Rectal smooth muscle tissue (tissue), 1 donor: ENCODE measurements around the gene MICOS13.

Experiments used
- H3K27ac ChIP-seq: one replicate; pipeline ENCODE4 v1.7.0; 2013; ENCODE audit warnings: low read depth, low read length, inconsistent platforms
- H3K27me3 ChIP-seq: one replicate; pipeline ENCODE4 v1.7.0; 2013; ENCODE audit warnings: low read length; ENCODE audit not compliant: control insufficient read depth, insufficient read depth
- H3K36me3 ChIP-seq: one replicate; pipeline ENCODE4 v1.7.0; 2013; ENCODE audit warnings: low read length; ENCODE audit not compliant: control insufficient read depth, insufficient read depth
- H3K4me1 ChIP-seq: one replicate; pipeline ENCODE4 v1.7.0; 2013; ENCODE audit warnings: low read length; ENCODE audit not compliant: control insufficient read depth, insufficient read depth
- H3K4me3 ChIP-seq: one replicate; pipeline ENCODE4 v1.7.0; 2013; ENCODE audit warnings: low read length
- H3K9ac ChIP-seq: one replicate; pipeline ENCODE4 v1.7.0; 2013; ENCODE audit warnings: low read length

Gene MICOS13

GRCh38 chr19:5678071-5678718 is 2.1 kb downstream of the MICOS13 start:
- Histone ChIP-seq H3K36me3 (no peaks in the 10 kb centered on the region), H3K27me3 (no peaks in the 10 kb centered on the region), H3K4me1 (peaks cover 8% of the 10 kb centered on the region), H3K27ac (no peak overlapping the region), H3K4me3 (no peak overlapping the region), H3K9ac (no peak overlapping the region)

GRCh38 chr19:5677580-5677979 is 2.7 kb downstream of the MICOS13 start:
- no peaks in the 10 kb centered on the region for H3K27me3 ChIP-seq
- H3K9ac ChIP-seq: no peak overlapping the region
- no peaks in the 10 kb centered on the region for H3K36me3 ChIP-seq
- H3K4me1 ChIP-seq: peaks cover 8% of the 10 kb centered on the region
- no peak overlapping the region for H3K27ac ChIP-seq
- H3K4me3 ChIP-seq: no peak overlapping the region

- Histone ChIP-seq H3K27ac (no peak overlapping the region), H3K4me1 (peaks cover 8% of the 10 kb centered on the region), H3K9ac (no peak overlapping the region), H3K27me3 (no peaks in the 10 kb centered on the region), H3K36me3 (no peaks in the 10 kb centered on the region), H3K4me3 (no peak overlapping the region)
Observed at GRCh38 chr19:5677136-5677535, 3.2 kb downstream of the MICOS13 start.

GRCh38 chr19:5676772-5677105 is 3.6 kb downstream of the MICOS13 start:
- Histone ChIP-seq H3K27ac (no peak overlapping the region), H3K4me3 (no peak overlapping the region), H3K4me1 (peaks cover 8% of the 10 kb centered on the region), H3K9ac (no peak overlapping the region), H3K27me3 (no peaks in the 10 kb centered on the region), H3K36me3 (no peaks in the 10 kb centered on the region)

- no peaks in the 10 kb centered on the region for H3K27me3 ChIP-seq
- H3K27ac ChIP-seq: no peak overlapping the region
- no peak overlapping the region for H3K9ac ChIP-seq
- H3K4me1 ChIP-seq: peaks cover 8% of the 10 kb centered on the region
- no peaks in the 10 kb centered on the region for H3K36me3 ChIP-seq
- no peak overlapping the region for H3K4me3 ChIP-seq
Observed at GRCh38 chr19:5676105-5676771, 4.1 kb downstream of the MICOS13 start.

- Histone ChIP-seq H3K4me1 (peaks cover 7% of the 10 kb centered on the region), H3K9ac (no peak overlapping the region), H3K27me3 (no peaks in the 10 kb centered on the region), H3K36me3 (no peaks in the 10 kb centered on the region), H3K27ac (no peak overlapping the region), H3K4me3 (no peak overlapping the region)
Observed at GRCh38 chr19:5674714-5675113, 5.6 kb downstream of the MICOS13 start.

- H3K9ac ChIP-seq: no peak overlapping the region
- H3K27ac ChIP-seq: no peak overlapping the region
- H3K36me3 ChIP-seq: peaks cover 6% of the 10 kb centered on the region
- H3K27me3 ChIP-seq: no peaks in the 10 kb centered on the region
- no peaks in the 10 kb centered on the region for H3K4me1 ChIP-seq
- H3K4me3 ChIP-seq: no peak overlapping the region
Observed at GRCh38 chr19:5673752-5674151, 6.6 kb downstream of the MICOS13 start.

- Histone ChIP-seq H3K9ac (no peak overlapping the region), H3K27me3 (no peaks in the 10 kb centered on the region), H3K4me1 (no peaks in the 10 kb centered on the region), H3K27ac (no peak overlapping the region), H3K4me3 (no peak overlapping the region), H3K36me3 (peaks cover 9% of the 10 kb centered on the region)
Observed at GRCh38 chr19:5672708-5673459, 7.4 kb downstream of the MICOS13 start.

- Histone ChIP-seq H3K4me1 (no peaks in the 10 kb centered on the region), H3K27me3 (no peaks in the 10 kb centered on the region), H3K36me3 (peaks cover 18% of the 10 kb centered on the region), H3K4me3 (no peak overlapping the region), H3K27ac (no peak overlapping the region), H3K9ac (no peak overlapping the region)
Observed at GRCh38 chr19:5671600-5671999, 8.7 kb downstream of the MICOS13 start.

GRCh38 chr19:5669212-5669611 is 11.1 kb downstream of the MICOS13 start:
- Histone ChIP-seq H3K4me3 (no peak overlapping the region), H3K36me3 (peaks cover 32% of the 10 kb centered on the region), H3K27me3 (no peaks in the 10 kb centered on the region), H3K4me1 (no peaks in the 10 kb centered on the region), H3K9ac (no peak overlapping the region), H3K27ac (no peak overlapping the region)

GRCh38 chr19:5667751-5668271 is 12.5 kb downstream of the MICOS13 start:
- Histone ChIP-seq H3K4me3 (no peak overlapping the region), H3K27me3 (no peaks in the 10 kb centered on the region), H3K36me3 (peaks cover 42% of the 10 kb centered on the region), H3K27ac (no peak overlapping the region), H3K4me1 (no peaks in the 10 kb centered on the region), H3K9ac (no peak overlapping the region)

GRCh38 chr19:5666921-5667610 is 13.2 kb downstream of the MICOS13 start:
- peaks cover 42% of the 10 kb centered on the region for H3K36me3 ChIP-seq
- H3K27ac ChIP-seq: no peak overlapping the region
- no peaks in the 10 kb centered on the region for H3K27me3 ChIP-seq
- no peak overlapping the region for H3K4me3 ChIP-seq
- no peak overlapping the region for H3K9ac ChIP-seq
- H3K4me1 ChIP-seq: no peaks in the 10 kb centered on the region
